Measurements from ENCODE around the gene SIK1. TPM values are rescaled to one million over a fixed set of nuclear protein-coding genes. Genes with fewer than 3 reads are reported as not detected.
"Not testable (repeated sequence)": the region's sequence is repeated elsewhere in the genome, so short reads cannot be mapped to it uniquely, and the experiment has no call there.

The SIK1 gene
- total RNA-seq, 1 donor from 2014 or later = 5.6 TPM

- H3K27ac Mint-ChIP-seq; H3K4me3 Mint-ChIP-seq (ENCODE audit: low read depth); H3K4me1 Mint-ChIP-seq (ENCODE audit: low read depth); H3K9me3 Mint-ChIP-seq; DNase-seq (ENCODE audit: low spot score); H3K36me3 Mint-ChIP-seq (ENCODE audit: low read depth); H3K27me3 Mint-ChIP-seq (ENCODE audit: low read depth); intact Hi-C loops (cut with micrococcal nuclease): not testable (repeated sequence)
Observed at GRCh38 chr21:43451850-43452249, 24.9 kb upstream of the SIK1 start.

DNA sequence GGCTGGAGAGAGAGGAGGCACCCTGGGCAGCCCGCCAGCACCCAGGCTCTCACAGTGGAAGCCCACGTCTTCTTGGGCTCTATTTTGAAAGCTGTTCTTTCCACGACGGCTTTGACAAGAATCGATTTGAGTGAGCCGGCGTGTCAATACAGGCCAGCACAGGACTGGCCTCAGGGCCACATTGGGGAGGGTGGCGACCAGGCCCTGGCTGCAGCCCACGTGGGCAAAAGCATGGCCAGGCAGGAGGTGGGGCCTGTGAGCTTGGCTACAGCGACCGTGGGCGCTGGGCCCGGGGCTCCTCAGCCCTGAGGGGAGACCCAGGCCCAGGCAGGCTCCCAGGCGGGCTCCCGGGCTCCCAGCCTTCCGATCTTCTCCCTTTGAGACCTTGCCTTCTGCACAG, 23.4 kb upstream of the SIK1 start:
- H3K27ac Mint-ChIP-seq; intact Hi-C loops (cut with micrococcal nuclease); DNase-seq (ENCODE audit: low spot score); H3K27me3 Mint-ChIP-seq (ENCODE audit: low read depth); H3K4me3 Mint-ChIP-seq (ENCODE audit: low read depth); H3K36me3 Mint-ChIP-seq (ENCODE audit: low read depth); H3K4me1 Mint-ChIP-seq (ENCODE audit: low read depth); H3K9me3 Mint-ChIP-seq: not testable (repeated sequence)

DNA sequence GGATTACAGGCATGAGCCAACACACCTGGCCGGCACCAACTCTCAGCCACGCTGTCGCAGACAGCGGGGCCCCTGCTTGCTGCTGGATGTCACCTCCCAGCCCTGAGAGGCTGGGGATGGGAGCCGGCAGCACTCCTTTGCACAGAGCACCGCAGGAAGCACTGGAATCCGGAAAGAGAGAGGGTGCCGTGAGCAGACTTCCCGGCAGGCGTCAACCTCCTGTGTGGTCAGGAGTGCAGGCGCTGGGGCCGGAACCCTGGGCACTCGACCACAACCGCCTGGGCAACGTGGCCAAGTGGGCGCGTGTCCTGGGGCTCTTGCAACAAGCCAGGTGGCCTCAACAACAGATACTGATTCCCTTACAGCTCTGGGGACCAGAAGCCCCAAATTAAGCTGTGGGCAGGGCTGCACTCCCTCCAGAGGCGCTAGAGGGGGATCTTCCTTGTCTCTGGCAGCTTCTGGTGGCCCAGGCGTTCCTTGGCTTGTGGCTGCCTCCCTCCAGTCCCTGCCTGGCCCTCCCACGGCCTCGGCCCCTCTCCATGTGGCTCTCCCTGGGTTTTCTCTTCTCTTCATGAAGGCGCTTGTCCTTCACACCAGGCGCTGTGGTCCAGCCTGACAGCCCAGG, 20.5 kb upstream of the SIK1 start:
- DNase-seq (ENCODE audit: low spot score); H3K4me1 Mint-ChIP-seq (ENCODE audit: low read depth); H3K4me3 Mint-ChIP-seq (ENCODE audit: low read depth); H3K27me3 Mint-ChIP-seq (ENCODE audit: low read depth); H3K27ac Mint-ChIP-seq; intact Hi-C loops (cut with micrococcal nuclease); H3K36me3 Mint-ChIP-seq (ENCODE audit: low read depth); H3K9me3 Mint-ChIP-seq: not testable (repeated sequence)

DNA sequence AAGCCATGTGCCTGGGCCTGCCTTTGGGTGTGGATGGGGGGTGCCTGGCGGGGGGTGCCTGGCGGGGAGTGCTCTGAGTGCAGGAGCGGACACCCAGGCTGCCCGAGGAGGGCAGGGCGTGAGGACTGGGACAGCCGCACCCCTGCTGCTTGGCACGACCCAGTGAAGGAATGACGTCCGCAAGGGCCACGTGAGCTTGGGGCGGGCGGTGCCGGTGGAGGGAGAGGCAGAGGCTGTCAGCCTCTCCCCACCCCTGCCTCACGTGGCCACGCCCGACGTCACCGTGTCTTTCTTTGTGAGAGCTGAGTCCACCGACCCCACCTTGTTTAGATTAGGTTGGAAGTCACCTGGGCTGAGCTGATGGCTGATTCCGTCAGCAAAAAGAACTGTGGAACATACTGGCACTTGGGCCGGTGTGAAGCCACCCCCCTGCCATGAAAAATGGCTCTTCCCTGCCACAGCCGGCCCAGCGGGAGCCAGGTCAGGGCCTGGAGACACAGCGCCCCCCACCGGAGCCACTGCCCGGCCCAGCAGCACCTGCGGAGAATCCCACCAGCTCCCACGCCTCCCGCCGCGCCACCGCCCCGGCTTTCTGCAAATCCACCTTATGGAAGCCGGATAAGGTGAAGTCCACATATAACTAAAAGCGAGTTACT, 19.5 kb upstream of the SIK1 start:
- H3K36me3 Mint-ChIP-seq (ENCODE audit: low read depth); intact Hi-C loops (cut with micrococcal nuclease); H3K27ac Mint-ChIP-seq; H3K4me1 Mint-ChIP-seq (ENCODE audit: low read depth); H3K4me3 Mint-ChIP-seq (ENCODE audit: low read depth); DNase-seq (ENCODE audit: low spot score); H3K9me3 Mint-ChIP-seq; H3K27me3 Mint-ChIP-seq (ENCODE audit: low read depth): not testable (repeated sequence)

DNA sequence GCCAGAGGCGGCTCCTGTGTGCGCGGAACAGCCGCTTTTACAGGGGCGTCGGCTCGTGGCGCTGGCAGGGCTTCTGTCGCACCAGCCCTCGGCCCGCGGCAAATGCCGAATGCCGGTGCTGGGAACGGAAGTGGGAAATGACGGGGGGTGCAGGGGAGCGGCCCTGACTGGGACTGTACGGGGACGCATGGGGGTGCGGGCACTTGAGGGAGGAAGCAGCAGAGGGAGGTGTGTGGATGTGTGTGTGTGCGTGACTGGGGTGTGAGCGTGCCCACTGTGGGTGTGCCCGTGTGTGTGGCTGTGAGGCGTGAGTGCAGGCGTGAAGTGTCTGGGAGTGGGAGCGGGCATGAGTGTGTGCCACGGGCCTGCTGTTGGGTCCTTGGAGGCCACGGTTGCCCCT, 17.6 kb upstream of the SIK1 start:
- H3K36me3 Mint-ChIP-seq (ENCODE audit: low read depth); DNase-seq (ENCODE audit: low spot score); H3K4me1 Mint-ChIP-seq (ENCODE audit: low read depth); intact Hi-C loops (cut with micrococcal nuclease); H3K27me3 Mint-ChIP-seq (ENCODE audit: low read depth); H3K27ac Mint-ChIP-seq; H3K4me3 Mint-ChIP-seq (ENCODE audit: low read depth); H3K9me3 Mint-ChIP-seq: not testable (repeated sequence)

- H3K4me1 Mint-ChIP-seq (ENCODE audit: low read depth); H3K36me3 Mint-ChIP-seq (ENCODE audit: low read depth); H3K4me3 Mint-ChIP-seq (ENCODE audit: low read depth); DNase-seq (ENCODE audit: low spot score); H3K27ac Mint-ChIP-seq; intact Hi-C loops (cut with micrococcal nuclease); H3K9me3 Mint-ChIP-seq; H3K27me3 Mint-ChIP-seq (ENCODE audit: low read depth): not testable (repeated sequence)
Observed at GRCh38 chr21:43442571-43442970, 15.6 kb upstream of the SIK1 start.

- H3K9me3 Mint-ChIP-seq; H3K4me3 Mint-ChIP-seq (ENCODE audit: low read depth); H3K27me3 Mint-ChIP-seq (ENCODE audit: low read depth); H3K36me3 Mint-ChIP-seq (ENCODE audit: low read depth); H3K4me1 Mint-ChIP-seq (ENCODE audit: low read depth); H3K27ac Mint-ChIP-seq; DNase-seq (ENCODE audit: low spot score); intact Hi-C loops (cut with micrococcal nuclease): not testable (repeated sequence)
Observed at GRCh38 chr21:43440835-43441727, 14.2 kb upstream of the SIK1 start.

- H3K27me3 Mint-ChIP-seq (ENCODE audit: low read depth); H3K36me3 Mint-ChIP-seq (ENCODE audit: low read depth); H3K4me1 Mint-ChIP-seq (ENCODE audit: low read depth); H3K4me3 Mint-ChIP-seq (ENCODE audit: low read depth); H3K27ac Mint-ChIP-seq; DNase-seq (ENCODE audit: low spot score); intact Hi-C loops (cut with micrococcal nuclease); H3K9me3 Mint-ChIP-seq: not testable (repeated sequence)
Observed at GRCh38 chr21:43439316-43440075, 12.6 kb upstream of the SIK1 start.

- H3K27ac Mint-ChIP-seq; intact Hi-C loops (cut with micrococcal nuclease); H3K4me3 Mint-ChIP-seq (ENCODE audit: low read depth); DNase-seq (ENCODE audit: low spot score); H3K4me1 Mint-ChIP-seq (ENCODE audit: low read depth); H3K36me3 Mint-ChIP-seq (ENCODE audit: low read depth); H3K9me3 Mint-ChIP-seq; H3K27me3 Mint-ChIP-seq (ENCODE audit: low read depth): not testable (repeated sequence)
Observed at GRCh38 chr21:43436272-43436671, 9.3 kb upstream of the SIK1 start.

- H3K4me3 Mint-ChIP-seq (ENCODE audit: low read depth); intact Hi-C loops (cut with micrococcal nuclease); H3K27me3 Mint-ChIP-seq (ENCODE audit: low read depth); H3K27ac Mint-ChIP-seq; H3K9me3 Mint-ChIP-seq; H3K4me1 Mint-ChIP-seq (ENCODE audit: low read depth); H3K36me3 Mint-ChIP-seq (ENCODE audit: low read depth); DNase-seq (ENCODE audit: low spot score): not testable (repeated sequence)
Observed at GRCh38 chr21:43433340-43434136, 6.6 kb upstream of the SIK1 start.

- intact Hi-C loops (cut with micrococcal nuclease); H3K4me3 Mint-ChIP-seq (ENCODE audit: low read depth); H3K9me3 Mint-ChIP-seq: not testable (repeated sequence)
Observed at GRCh38 chr21:43430830-43431416, 4.0 kb upstream of the SIK1 start.

GRCh38 chr21:43428964-43429363, 2.0 kb upstream of the SIK1 start:
- DNase-seq (ENCODE audit: low spot score); H3K36me3 Mint-ChIP-seq (ENCODE audit: low read depth); intact Hi-C loops (cut with micrococcal nuclease); H3K4me1 Mint-ChIP-seq (ENCODE audit: low read depth); H3K9me3 Mint-ChIP-seq; H3K4me3 Mint-ChIP-seq (ENCODE audit: low read depth); H3K27me3 Mint-ChIP-seq (ENCODE audit: low read depth); H3K27ac Mint-ChIP-seq: not testable (repeated sequence)

More at GRCh38 chr21:43430830-43431416, 4.0 kb upstream of the SIK1 start:
- H3K36me3 Mint-ChIP-seq (ENCODE audit: low read depth); H3K27me3 Mint-ChIP-seq (ENCODE audit: low read depth); H3K27ac Mint-ChIP-seq; DNase-seq (ENCODE audit: low spot score); H3K4me1 Mint-ChIP-seq (ENCODE audit: low read depth): not testable (repeated sequence)
